Liver (tissue), 3 donors: Measurements from ENCODE around the gene POLD2.

Experiments used
- CTCF ChIP-seq: fragments of 150-350 bp; IDR thresholded peaks from 2 replicates; pipeline ENCODE4 v1.5.1; 2017; ENCODE audit warnings: improper control_type of control experiment, low read depth, low read length; ENCODE audit not compliant: missing input control
- FOXA1 ChIP-seq: IDR thresholded peaks from 2 replicates; pipeline ENCODE4 v1.6.1; 2016; ENCODE audit warnings: antibody characterized with exemption
- HNF4G ChIP-seq: IDR thresholded peaks from 2 replicates; pipeline ENCODE4 v1.6.1; 2016; ENCODE audit warnings: antibody characterized with exemption
- MAX ChIP-seq: IDR thresholded peaks from 2 replicates; pipeline ENCODE4 v1.6.1; 2016; ENCODE audit warnings: antibody characterized with exemption
- RAD21 ChIP-seq, 2 donors: IDR thresholded peaks; 2 replicates each; pipeline ENCODE4 v1.6.1; 2016; ENCODE audit warnings: antibody characterized with exemption in 2 of 2, mild to moderate bottlenecking in 2 of 2
- REST ChIP-seq: IDR thresholded peaks from 2 replicates; pipeline ENCODE4 v1.6.1; 2016; ENCODE audit warnings: antibody characterized with exemption, mild to moderate bottlenecking
- YY1 ChIP-seq: IDR thresholded peaks from 2 replicates; pipeline ENCODE4 v1.6.1; 2016; ENCODE audit warnings: antibody characterized with exemption, mild to moderate bottlenecking
- ZBTB33 ChIP-seq: IDR thresholded peaks from 2 replicates; pipeline ENCODE4 v1.6.1; 2016; ENCODE audit warnings: antibody characterized with exemption
- donor health status: healthy.
- donor health status: healthy.

GRCh38 chr7:44172803-44173424, 49.6 kb upstream of the POLD2 start:
- TF ChIP-seq CTCF (no peak), RAD21 (IDR thresholded peaks at IDR 0.05) (no peak), REST (no peak), MAX (no peak), HNF4G (no peak), FOXA1 (no peak), YY1 (no peak), ZBTB33 (no peak)
